Sigmoid colon (tissue), 7 donors: Measurements from ENCODE around the gene BMPR1A. TPM values are rescaled to one million over a fixed set of nuclear protein-coding genes. Genes with fewer than 3 reads are reported as not detected.

Source experiments
- DNase-seq: peaks from one replicate; pipeline ENCODE4 v3.0.0-alpha.2; 2019
- H3K27ac ChIP-seq, 4 donors: fragments of 200-600 bp; sonication (generic); one replicate each; pipeline ENCODE4 v1.5.1; 2016 to 2019; ENCODE audit warnings: mild to moderate bottlenecking in 1 of 4
- H3K27me3 ChIP-seq, 3 donors: fragments of 200-600 bp; sonication (generic); one replicate each; pipeline ENCODE4 v1.5.1; 2019; ENCODE audit warnings: mild to moderate bottlenecking in 1 of 3
- H3K36me3 ChIP-seq, 4 donors: fragments of 200-600 bp; sonication (generic); one replicate each; pipeline ENCODE4 v1.5.1; 2016 to 2019
- H3K4me1 ChIP-seq, 4 donors: fragments of 200-600 bp; sonication (generic); one replicate each; pipeline ENCODE4 v1.5.1; 2017 to 2019
- H3K4me3 ChIP-seq, 4 donors: fragments of 200-600 bp; sonication (generic); one replicate each; pipeline ENCODE4 v1.5.1; 2017 to 2019; ENCODE audit warnings: mild to moderate bottlenecking in 2 of 4, moderate library complexity in 1 of 4
- H3K9me3 ChIP-seq, 4 donors: fragments of 200-600 bp in 3 of 4; sonication (generic) in 3 of 4; one replicate each; pipeline versions ENCODE4 v1.5.1 to v1.6.1; 2013 to 2019
- EP300 ChIP-seq, 4 donors: sonication (generic); formaldehyde crosslinking; IDR thresholded peaks; one replicate each; pipeline ENCODE4 v1.6.1; 2017; ENCODE audit warnings: antibody characterized with exemption in 4 of 4
- POLR2A ChIP-seq, 2 donors: fragments of 450-650 bp; IDR thresholded peaks; one replicate each; pipeline ENCODE4 v1.6.1; 2016; ENCODE audit warnings: antibody characterized with exemption in 2 of 2, mild to moderate bottlenecking in 2 of 2, moderate library complexity in 2 of 2
- POLR2AphosphoS5 ChIP-seq, 4 donors: sonication (generic); formaldehyde crosslinking; IDR thresholded peaks; one replicate each; pipeline ENCODE4 v1.6.1; 2017; ENCODE audit warnings: antibody characterized with exemption in 4 of 4
- WGBS, 2 donors: extraction: QIAGEN DNeasy Blood & Tissue Kit; methylation state at CpG; one replicate each; pipeline ENCODE4 v1.1.7; 2013; 5-methylcytosine and 5-hydroxymethylcytosine counted together
- intact Hi-C: fragments of 100-400 bp; cut with DNase I; formaldehyde crosslinking; loops from one replicate; pipeline ENCODE4 v1.15.1; 2023
- polyA plus RNA-seq, 3 donors: library from polyadenylated mRNA; stranded (reverse); fragments of 200-250 nt; gene quantifications; one replicate each; pipeline ENCODE4 v1.2.3, GENCODE V29; 2013
- total RNA-seq, 4 donors: library from RNA; depleted of rRNA; stranded (reverse); fragments of >200 nt; gene quantifications; one replicate each; pipeline ENCODE4 v1.1.0, GENCODE V29; 2016
- TF ChIP-seq, protein P1 (sequence below), 4 experiments: fragments of 450-650 bp in 3 of 4; fragments of 200-600 bp in 1 of 4; IDR thresholded peaks; one replicate each; pipeline ENCODE4 v1.5.1; 2016 to 2019; ENCODE audit warnings: antibody characterized with exemption in 4 of 4, mild to moderate bottlenecking in 3 of 4, moderate library complexity in 2 of 4
- donor health status: healthy with polysubstance abuse.
- donor health status: Bipolar disorder and iron deficiency.
- donor health status: healthy.

The BMPR1A gene
- total and polyA plus RNA-seq, 7 donors = 5.5 to 145 (median 84.2) TPM

DNA sequence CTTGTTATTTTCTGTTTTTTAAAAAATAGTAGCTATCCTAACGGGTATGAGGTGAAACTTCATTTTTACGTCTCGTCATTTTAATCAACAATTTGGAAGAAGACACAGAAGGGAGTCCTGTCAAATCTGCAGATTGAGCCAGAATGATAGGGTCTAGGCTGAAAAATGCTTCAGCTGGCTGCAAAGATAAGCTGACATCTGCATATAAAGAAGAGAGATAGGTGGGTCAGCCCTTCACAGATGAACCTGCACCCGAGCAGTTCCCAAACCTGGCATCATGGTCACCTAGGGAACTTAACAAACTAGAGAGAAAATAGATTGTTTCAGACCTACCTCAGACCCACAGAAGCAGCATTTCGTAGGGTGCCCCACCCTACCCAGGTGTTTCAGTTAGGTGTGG lies 35.2 kb upstream of the BMPR1A start:
- no peak for TF ChIP-seq POLR2A (IDR thresholded peaks at IDR 0.05)
- TF ChIP-seq POLR2AphosphoS5 (IDR thresholded peaks at IDR 0.05) = no peak
- TF ChIP-seq EP300 (IDR thresholded peaks at IDR 0.05) = no peak
- TF ChIP-seq, protein P1, sequence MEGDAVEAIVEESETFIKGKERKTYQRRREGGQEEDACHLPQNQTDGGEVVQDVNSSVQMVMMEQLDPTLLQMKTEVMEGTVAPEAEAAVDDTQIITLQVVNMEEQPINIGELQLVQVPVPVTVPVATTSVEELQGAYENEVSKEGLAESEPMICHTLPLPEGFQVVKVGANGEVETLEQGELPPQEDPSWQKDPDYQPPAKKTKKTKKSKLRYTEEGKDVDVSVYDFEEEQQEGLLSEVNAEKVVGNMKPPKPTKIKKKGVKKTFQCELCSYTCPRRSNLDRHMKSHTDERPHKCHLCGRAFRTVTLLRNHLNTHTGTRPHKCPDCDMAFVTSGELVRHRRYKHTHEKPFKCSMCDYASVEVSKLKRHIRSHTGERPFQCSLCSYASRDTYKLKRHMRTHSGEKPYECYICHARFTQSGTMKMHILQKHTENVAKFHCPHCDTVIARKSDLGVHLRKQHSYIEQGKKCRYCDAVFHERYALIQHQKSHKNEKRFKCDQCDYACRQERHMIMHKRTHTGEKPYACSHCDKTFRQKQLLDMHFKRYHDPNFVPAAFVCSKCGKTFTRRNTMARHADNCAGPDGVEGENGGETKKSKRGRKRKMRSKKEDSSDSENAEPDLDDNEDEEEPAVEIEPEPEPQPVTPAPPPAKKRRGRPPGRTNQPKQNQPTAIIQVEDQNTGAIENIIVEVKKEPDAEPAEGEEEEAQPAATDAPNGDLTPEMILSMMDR (IDR thresholded peaks at IDR 0.05) = no peak
- peak overlapping the region in 1 of 4 donors; percentile 19 for H3K27ac ChIP-seq
- intact Hi-C loops = no loop called here
- H3K9me3 ChIP-seq = no peaks in the 10 kb centered on the region
- H3K4me3 ChIP-seq = no peak overlapping the region
- no peaks in the 10 kb centered on the region for H3K4me1 ChIP-seq
- WGBS, 2 donors = 70 to 86% methylated on average over 5 of the region's 5 CpGs
- H3K27me3 ChIP-seq = no peaks in the 10 kb centered on the region
- DNase-seq = peak; percentile 35
- peaks cover 0 to 20% (median 9%) of the 10 kb centered on the region in 4 donors for H3K36me3 ChIP-seq

GRCh38 chr10:86723009-86723408 lies 33.4 kb upstream of the BMPR1A start:
- DNase-seq = no peak

GRCh38 chr10:86724445-86724844 lies 32.0 kb upstream of the BMPR1A start:
- Histone ChIP-seq H3K4me3 (no peak overlapping the region), H3K27me3 (no peaks in the 10 kb centered on the region), H3K36me3 (peaks cover 0 to 11% (median 2%) of the 10 kb centered on the region in 4 donors), H3K9me3 (no peaks in the 10 kb centered on the region), H3K27ac (peak overlapping the region in 3 of 4 donors; percentile 34 to 97 (median 96)), H3K4me1 (peaks cover 0 to 22% (median 18%) of the 10 kb centered on the region in 4 donors)
- DNase-seq = no peak
- WGBS, 2 donors = 97 to 99% methylated on average over 6 of the region's 6 CpGs
- intact Hi-C loops = no loop called here
- TF ChIP-seq, protein P1 (IDR thresholded peaks at IDR 0.05) = no peak
- TF ChIP-seq POLR2AphosphoS5 (IDR thresholded peaks at IDR 0.05) = no peak

More at GRCh38 chr10:86723009-86723408, 33.4 kb upstream of the BMPR1A start:
- Histone ChIP-seq H3K9me3 (no peaks in the 10 kb centered on the region), H3K27me3 (no peaks in the 10 kb centered on the region), H3K36me3 (peaks cover 0 to 25% (median 9%) of the 10 kb centered on the region in 4 donors), H3K4me1 (peaks cover 0 to 17% (median 14%) of the 10 kb centered on the region in 4 donors), H3K27ac (peak overlapping the region in 2 of 4 donors; percentile 32 to 97), H3K4me3 (no peak overlapping the region)
- TF ChIP-seq, protein P1 (IDR thresholded peaks at IDR 0.05) = no peak
- no peak for TF ChIP-seq POLR2AphosphoS5 (IDR thresholded peaks at IDR 0.05)
- TF ChIP-seq EP300 (IDR thresholded peaks at IDR 0.05) = no peak
- TF ChIP-seq POLR2A (IDR thresholded peaks at IDR 0.05) = no peak
- 66 to 91% methylated on average over 2 of the region's 2 CpGs for WGBS, 2 donors
- intact Hi-C loops = no loop called here

DNA sequence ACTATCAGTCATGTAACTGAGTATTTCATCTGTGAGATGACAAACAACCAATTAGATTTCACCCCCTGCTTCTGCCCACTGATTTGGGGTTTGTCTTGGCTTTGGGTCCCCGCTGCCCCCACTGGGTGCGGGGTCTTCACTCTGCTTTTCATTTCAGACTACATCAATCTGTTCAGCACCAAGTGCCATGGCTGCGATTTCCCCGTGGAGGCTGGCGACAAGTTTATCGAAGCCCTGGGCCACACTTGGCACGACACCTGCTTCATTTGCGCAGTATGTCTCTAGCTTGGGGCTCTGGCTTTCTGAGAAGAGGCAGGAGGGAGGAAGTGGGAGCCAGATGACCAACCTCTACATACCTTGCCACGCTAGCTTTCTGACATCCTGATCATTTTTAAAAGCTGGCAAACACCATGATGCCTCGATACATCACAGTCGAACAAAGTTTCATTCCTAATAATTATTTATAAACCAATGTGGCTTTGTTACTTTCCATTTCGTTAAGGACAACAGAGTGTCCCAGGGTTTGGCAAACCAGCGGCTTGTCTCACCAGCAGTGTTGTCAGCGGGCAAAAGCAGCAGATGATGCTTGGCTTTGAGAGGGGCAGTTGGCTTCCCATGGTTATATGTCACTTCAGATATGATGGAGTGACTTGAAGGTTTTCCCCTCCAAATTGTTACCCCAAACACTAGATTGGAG lies 30.3 kb upstream of the BMPR1A start:
- Histone ChIP-seq H3K36me3 (peaks cover 0 to 11% (median 2%) of the 10 kb centered on the region in 4 donors), H3K4me1 (peaks cover 0 to 37% (median 29%) of the 10 kb centered on the region in 4 donors), H3K27ac (peak overlapping the region; percentile 8 to 97 (median 92)), H3K9me3 (no peaks in the 10 kb centered on the region), H3K27me3 (no peaks in the 10 kb centered on the region), H3K4me3 (no peak overlapping the region)
- TF ChIP-seq POLR2AphosphoS5 (IDR thresholded peaks at IDR 0.05) (no peak), EP300 (IDR thresholded peaks at IDR 0.05) (no peak), POLR2A (IDR thresholded peaks at IDR 0.05) (no peak)
- TF ChIP-seq, protein P1 (IDR thresholded peaks at IDR 0.05) = no peak
- intact Hi-C loops = no loop called here
- WGBS, 2 donors = 94% methylated on average over 14 of the region's 14 CpGs
- no peak for DNase-seq
